ENCODE data around the gene SLX4IP. TPM values are rescaled to one million over a fixed set of nuclear protein-coding genes. Genes with fewer than 3 reads are reported as not detected.
"Not testable (repeated sequence)": the region's sequence is repeated elsewhere in the genome, so short reads cannot be mapped to it uniquely, and the experiment has no call there.

Gene SLX4IP
- total RNA-seq, 2 donors from 2014 or later, result 3.2 to 4.9 TPM

- no peaks in the 10 kb centered on the region for H3K9me3 Mint-ChIP-seq
- ATAC-seq, result no peak
Measured at GRCh38 chr20:10412591-10413408, 22.3 kb upstream of the SLX4IP start.

GRCh38 chr20:10415013-10415650 is 20.0 kb upstream of the SLX4IP start:
- Mint-ChIP-seq H3K9me3 (no peaks in the 10 kb centered on the region), H3K27ac (no peak overlapping the region), H3K4me3 (no peak overlapping the region), H3K27me3 (no peaks in the 10 kb centered on the region), H3K36me3 (peaks cover 7% of the 10 kb centered on the region), H3K4me1 (ENCODE audit: low read depth in 2 of 2) (peaks cover 7% of the 10 kb centered on the region in 2 donors)
- DNase-seq (ENCODE audit: low spot score), result no peak
- ATAC-seq, result no peak

More at GRCh38 chr20:10412591-10413408, 22.3 kb upstream of the SLX4IP start:
- no peak for DNase-seq (ENCODE audit: low spot score)
- Mint-ChIP-seq H3K27ac (no peak overlapping the region), H3K36me3 (peaks cover 5% of the 10 kb centered on the region), H3K4me1 (ENCODE audit: low read depth in 2 of 2) (peaks cover 5 to 7% of the 10 kb centered on the region in 2 donors), H3K4me3 (no peak overlapping the region), H3K27me3 (no peaks in the 10 kb centered on the region)

DNA sequence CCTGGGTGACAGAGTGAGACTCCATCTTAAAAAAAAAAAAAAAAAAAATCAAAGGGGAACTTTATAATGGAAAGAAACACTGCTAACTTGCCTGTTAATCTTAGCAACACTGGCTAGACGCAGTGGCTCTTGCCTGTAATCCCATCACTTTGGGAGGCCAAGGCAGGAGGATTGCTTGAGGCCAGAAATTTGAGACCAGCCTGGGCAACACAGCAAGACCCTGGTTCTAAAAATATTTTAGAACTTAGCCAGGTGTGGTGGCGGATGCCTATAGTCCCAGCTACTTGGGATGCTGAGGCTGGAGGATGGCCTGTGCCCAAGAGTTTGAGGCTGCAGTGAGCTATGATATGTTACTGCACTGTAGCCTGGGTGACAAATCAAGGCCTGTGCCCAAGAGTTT is 17.9 kb upstream of the SLX4IP start:
- not testable (repeated sequence) for H3K4me3 Mint-ChIP-seq; DNase-seq (ENCODE audit: low spot score); H3K9me3 Mint-ChIP-seq; H3K4me1 Mint-ChIP-seq (ENCODE audit: low read depth in 2 of 2); ATAC-seq; H3K36me3 Mint-ChIP-seq; H3K27me3 Mint-ChIP-seq
- peak overlapping the region in 1 of 2 donors; percentile 24 for H3K27ac Mint-ChIP-seq

- Mint-ChIP-seq H3K4me3 (no peak overlapping the region), H3K4me1 (ENCODE audit: low read depth in 2 of 2) (peaks cover 7 to 10% of the 10 kb centered on the region in 2 donors), H3K9me3 (no peaks in the 10 kb centered on the region), H3K27me3 (no peaks in the 10 kb centered on the region), H3K27ac (no peak overlapping the region), H3K36me3 (peaks cover 7% of the 10 kb centered on the region)
- no peak for ATAC-seq
- DNase-seq (ENCODE audit: low spot score), result no peak
Measured at GRCh38 chr20:10419550-10420133, 15.5 kb upstream of the SLX4IP start.

- Mint-ChIP-seq H3K27ac (peak overlapping the region in 1 of 2 donors; percentile 60), H3K4me1 (ENCODE audit: low read depth in 2 of 2) (peaks cover 10 to 11% of the 10 kb centered on the region in 2 donors), H3K9me3 (no peaks in the 10 kb centered on the region), H3K36me3 (no peaks in the 10 kb centered on the region), H3K4me3 (no peak overlapping the region), H3K27me3 (no peaks in the 10 kb centered on the region)
- ATAC-seq (no peak), DNase-seq (ENCODE audit: low spot score) (no peak)
Measured at GRCh38 chr20:10423735-10424134, 11.4 kb upstream of the SLX4IP start.

GRCh38 chr20:10427060-10427692 is 7.9 kb upstream of the SLX4IP start:
- DNase-seq (ENCODE audit: low spot score) (no peak), ATAC-seq (no peak)
- Mint-ChIP-seq H3K27ac (no peak overlapping the region), H3K4me3 (no peak overlapping the region), H3K4me1 (ENCODE audit: low read depth in 2 of 2) (peaks cover 28% of the 10 kb centered on the region in 2 donors), H3K27me3 (no peaks in the 10 kb centered on the region), H3K36me3 (no peaks in the 10 kb centered on the region), H3K9me3 (no peaks in the 10 kb centered on the region)

DNA sequence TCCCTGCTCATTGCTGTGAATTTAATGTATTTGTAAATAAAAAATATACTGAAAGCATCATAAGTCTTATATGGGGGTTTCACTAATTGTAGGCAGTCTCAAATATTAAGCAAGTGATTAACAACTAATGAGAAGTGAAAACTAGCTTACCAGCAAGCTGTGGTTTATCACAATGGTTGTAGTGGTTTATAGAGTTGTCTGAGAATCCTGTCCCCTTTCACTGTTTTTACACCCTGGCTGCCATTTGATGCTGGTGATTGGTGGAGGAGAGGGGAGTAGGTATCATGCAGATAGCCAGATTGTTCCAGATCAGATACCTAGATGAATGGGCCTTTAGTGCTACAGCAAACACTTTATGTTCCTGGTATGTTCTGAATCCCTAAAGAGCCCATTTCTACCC is 7.1 kb upstream of the SLX4IP start:
- H3K4me1 Mint-ChIP-seq (ENCODE audit: low read depth in 2 of 2), result peaks cover 28 to 30% of the 10 kb centered on the region in 2 donors
- H3K4me3 Mint-ChIP-seq, result no peak overlapping the region
- no peaks in the 10 kb centered on the region for H3K36me3 Mint-ChIP-seq
- no peaks in the 10 kb centered on the region for H3K27me3 Mint-ChIP-seq
- no peaks in the 10 kb centered on the region for H3K9me3 Mint-ChIP-seq
- DNase-seq (ENCODE audit: low spot score) (no peak), ATAC-seq (no peak)
- peak overlapping the region in 1 of 2 donors; percentile 24 for H3K27ac Mint-ChIP-seq

- Mint-ChIP-seq H3K4me1 (ENCODE audit: low read depth in 2 of 2) (peaks cover 28 to 35% of the 10 kb centered on the region in 2 donors), H3K36me3 (no peaks in the 10 kb centered on the region), H3K9me3 (no peaks in the 10 kb centered on the region), H3K4me3 (no peak overlapping the region), H3K27ac (no peak overlapping the region), H3K27me3 (no peaks in the 10 kb centered on the region)
- ATAC-seq (no peak), DNase-seq (ENCODE audit: low spot score) (no peak)
Measured at GRCh38 chr20:10429443-10429981, 5.6 kb upstream of the SLX4IP start.

DNA sequence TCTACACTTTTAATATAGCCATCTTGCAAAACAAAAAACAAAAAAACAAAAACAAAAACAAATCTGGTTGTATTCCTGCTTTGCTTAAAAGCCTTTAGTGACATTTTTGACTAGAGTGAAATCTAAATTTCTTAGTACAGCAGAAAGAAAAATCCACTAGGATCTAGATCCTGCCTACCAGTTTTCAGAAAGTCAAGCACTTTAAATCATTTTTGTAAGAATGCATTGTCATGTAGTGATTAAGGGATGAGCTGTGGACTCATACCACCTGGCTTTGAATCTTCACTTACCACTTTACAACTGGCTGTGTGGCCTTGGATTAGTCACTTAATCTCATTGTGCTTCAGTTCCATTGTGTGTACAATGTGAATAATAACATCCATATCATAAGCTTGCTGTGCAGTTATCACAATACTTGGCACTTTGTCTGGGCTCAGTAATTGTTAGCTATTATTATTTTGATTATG is 5.1 kb upstream of the SLX4IP start:
- no peak overlapping the region for H3K4me3 Mint-ChIP-seq

DNA sequence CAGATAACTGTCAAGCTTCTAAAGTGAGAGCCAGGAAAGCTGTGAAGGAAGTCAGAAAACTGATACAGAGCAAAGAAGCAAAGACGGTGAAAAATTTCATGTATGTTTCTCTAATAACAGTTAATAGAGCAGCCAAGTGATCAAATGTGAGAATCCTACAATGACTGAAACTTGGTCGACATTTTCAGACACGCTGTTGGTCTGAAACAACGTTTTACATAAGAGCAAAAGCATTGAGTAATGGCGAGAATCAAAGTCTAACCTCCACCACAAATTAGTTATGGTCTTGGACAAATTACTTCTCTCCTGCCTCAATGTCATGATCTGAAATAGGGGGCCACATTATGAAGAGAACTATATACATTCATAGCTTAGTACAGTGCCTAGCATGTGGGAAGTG is 4.4 kb upstream of the SLX4IP start:
- ATAC-seq (no peak), DNase-seq (ENCODE audit: low spot score) (no peak)
- H3K27ac Mint-ChIP-seq, result peak overlapping the region; percentile 16 to 53
- no peaks in the 10 kb centered on the region for H3K27me3 Mint-ChIP-seq
- H3K4me1 Mint-ChIP-seq (ENCODE audit: low read depth in 2 of 2), result peaks cover 32 to 40% of the 10 kb centered on the region in 2 donors
- no peak overlapping the region for H3K4me3 Mint-ChIP-seq
- no peaks in the 10 kb centered on the region for H3K36me3 Mint-ChIP-seq
- H3K9me3 Mint-ChIP-seq, result no peaks in the 10 kb centered on the region

More for the DNA sequence above, 5.1 kb upstream of the SLX4IP start:
- Mint-ChIP-seq H3K27ac (peak overlapping the region; percentile 16 to 53), H3K36me3 (no peaks in the 10 kb centered on the region), H3K27me3 (no peaks in the 10 kb centered on the region), H3K4me1 (ENCODE audit: low read depth in 2 of 2) (peaks cover 28 to 35% of the 10 kb centered on the region in 2 donors), H3K9me3 (no peaks in the 10 kb centered on the region)
- no peak for ATAC-seq
- DNase-seq (ENCODE audit: low spot score), result no peak

DNA sequence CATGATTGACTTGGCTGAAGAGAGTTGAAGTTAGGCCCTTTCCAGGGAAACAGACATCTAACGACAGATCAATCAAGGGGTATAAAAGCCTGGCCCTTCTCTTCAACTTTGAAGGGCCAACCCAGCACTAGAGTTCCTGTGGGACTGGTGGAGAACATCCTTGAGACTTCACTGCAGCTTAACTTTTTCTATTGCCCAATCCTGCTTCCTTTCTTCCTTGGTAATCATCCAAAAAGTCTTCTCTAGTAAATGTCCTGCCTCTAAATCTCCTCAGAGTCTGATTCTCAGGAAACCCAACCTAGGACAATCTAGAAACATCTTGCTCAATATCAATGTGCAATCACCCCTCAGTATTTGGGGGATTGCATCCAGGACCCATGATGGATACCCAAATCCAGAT is 3.0 kb upstream of the SLX4IP start:
- Mint-ChIP-seq H3K4me3 (no peak overlapping the region), H3K27ac (no peak overlapping the region), H3K27me3 (no peaks in the 10 kb centered on the region), H3K4me1 (ENCODE audit: low read depth in 2 of 2) (peaks cover 31 to 49% of the 10 kb centered on the region in 2 donors), H3K36me3 (no peaks in the 10 kb centered on the region), H3K9me3 (no peaks in the 10 kb centered on the region)
- DNase-seq (ENCODE audit: low spot score), result no peak
- ATAC-seq, result no peak

GRCh38 chr20:10433014-10433622 is 2.0 kb upstream of the SLX4IP start:
- Mint-ChIP-seq H3K4me3 (peak overlapping the region; percentile 89), H3K27ac (peak overlapping the region; percentile 87 to 97), H3K4me1 (ENCODE audit: low read depth in 2 of 2) (peaks cover 29 to 44% of the 10 kb centered on the region in 2 donors), H3K36me3 (no peaks in the 10 kb centered on the region), H3K27me3 (no peaks in the 10 kb centered on the region), H3K9me3 (no peaks in the 10 kb centered on the region)
- no peak for DNase-seq (ENCODE audit: low spot score)
- ATAC-seq, result no peak
